SH-SY5Y (cell line): Measurements from ENCODE around the gene AFF2.

Experiments used
- GATA2 ChIP-seq: IDR thresholded peaks from 2 replicates; pipeline ENCODE4 v1.6.1; 2011; ENCODE audit warnings: mild to moderate bottlenecking, low read depth, low read length
- GATA3 ChIP-seq: IDR thresholded peaks from 2 replicates; pipeline ENCODE4 v1.6.1; 2011; ENCODE audit warnings: low read depth, mild to moderate bottlenecking, low read length, moderate library complexity

- no peak for TF ChIP-seq GATA2
- no peak for TF ChIP-seq GATA3
These were observed 442.3 kb downstream of the AFF2 start for GRCh38 chrX:148942754-148943153.
